GM23338 (cell line): ENCODE data around the gene MLLT6. TPM values are rescaled to one million over a fixed set of nuclear protein-coding genes. Genes with fewer than 3 reads are reported as not detected.

Experiments used
- ATAC-seq: fragments of 200-7000 bp; cut with Tn5 transposase; 3 replicates; pipeline ENCODE4 v1.9.1; 2020
- DNase-seq: peaks from one replicate; pipeline ENCODE4 v3.0.0-alpha.2; 2015; ENCODE audit warnings: low spot score
- H2AFZ ChIP-seq: fragments of 200-600 bp; sonication (generic); 2 replicates; pipeline ENCODE4 v1.8.0; 2016; ENCODE audit warnings: antibody characterized with exemption, mild to moderate bottlenecking, moderate library complexity
- H3F3A ChIP-seq: fragments of 200-600 bp; sonication (generic); replicated peaks from 2 replicates; pipeline ENCODE4 v1.8.0; 2017; ENCODE audit warnings: antibody characterized with exemption, mixed run types, low read depth
- H3K27ac ChIP-seq: fragments of 200-600 bp; sonication (generic); 2 replicates; pipeline ENCODE4 v1.6.1; 2016; ENCODE audit warnings: low read depth
- H3K27me3 ChIP-seq: fragments of 200-600 bp; sonication (generic); 2 replicates; pipeline ENCODE4 v1.8.0; 2016; ENCODE audit warnings: mild to moderate bottlenecking, mixed run types, moderate library complexity; ENCODE audit not compliant: insufficient read depth
- H3K36me3 ChIP-seq: fragments of 200-600 bp; sonication (generic); 2 replicates; pipeline ENCODE4 v1.8.0; 2016; ENCODE audit warnings: mild to moderate bottlenecking; ENCODE audit not compliant: insufficient read depth
- H3K4me1 ChIP-seq: fragments of 200-600 bp; sonication (generic); 2 replicates; pipeline ENCODE4 v1.8.0; 2016; ENCODE audit warnings: mild to moderate bottlenecking, moderate library complexity; ENCODE audit not compliant: insufficient read depth
- H3K4me2 ChIP-seq: fragments of 200-600 bp; sonication (generic); 2 replicates; pipeline ENCODE4 v1.7.1; 2017; ENCODE audit warnings: mixed run types
- H3K4me3 ChIP-seq: fragments of 200-600 bp; sonication (generic); 2 replicates; pipeline ENCODE4 v1.6.1; 2016; ENCODE audit warnings: mixed run types
- H3K79me2 ChIP-seq: fragments of 200-600 bp; sonication (generic); replicated peaks from 2 replicates; pipeline ENCODE4 v1.8.0; 2017; ENCODE audit warnings: mild to moderate bottlenecking; ENCODE audit not compliant: insufficient read depth
- H3K9me2 ChIP-seq: fragments of 200-600 bp; sonication (generic); 2 replicates; pipeline ENCODE4 v1.8.0; 2017; ENCODE audit not compliant: insufficient read depth
- H4K20me1 ChIP-seq: fragments of 200-600 bp; sonication (generic); replicated peaks from 2 replicates; pipeline ENCODE4 v1.8.0; 2017; ENCODE audit warnings: mild to moderate bottlenecking; ENCODE audit not compliant: insufficient read depth
- H3K27ac Mint-ChIP-seq: 2 replicates; pipeline ENCODE4 v1.8.0; 2020; ENCODE audit warnings: inconsistent platforms, mild to moderate bottlenecking, moderate library complexity, mixed read lengths
- H3K27me3 Mint-ChIP-seq: 3 replicates; pipeline ENCODE4 v1.8.0; 2022; ENCODE audit warnings: low read depth, mild to moderate bottlenecking, moderate library complexity, mixed read lengths, inconsistent platforms; ENCODE audit not compliant: insufficient read depth, poor library complexity
- H3K36me3 Mint-ChIP-seq: 3 replicates; pipeline ENCODE4 v1.8.0; 2021; ENCODE audit warnings: low read depth, mild to moderate bottlenecking, inconsistent platforms, moderate library complexity, mixed read lengths
- H3K4me1 Mint-ChIP-seq: 3 replicates; pipeline ENCODE4 v1.8.0; 2020; ENCODE audit warnings: mild to moderate bottlenecking, inconsistent platforms, mixed read lengths
- H3K4me3 Mint-ChIP-seq: 3 replicates; pipeline ENCODE4 v1.8.0; 2021; ENCODE audit warnings: moderate library complexity, mild to moderate bottlenecking, inconsistent platforms, mixed read lengths
- H3K9me3 Mint-ChIP-seq: 3 replicates; pipeline ENCODE4 v1.8.0; 2020; ENCODE audit warnings: moderate library complexity, mild to moderate bottlenecking, inconsistent platforms, mixed read lengths
- CREB1 ChIP-seq: fragments of 250-450 bp; sonication (Bioruptor Pico); IDR thresholded peaks from 2 replicates; pipeline ENCODE4 v1.5.0; 2020; ENCODE audit warnings: low read depth, mild to moderate bottlenecking, moderate library complexity
- EZH2 ChIP-seq: fragments of 200-600 bp; sonication (generic); IDR thresholded peaks from one replicate; pipeline ENCODE4 v1.8.0; 2017; ENCODE audit warnings: antibody characterized with exemption, mild to moderate bottlenecking, low read depth; ENCODE audit not compliant: unreplicated experiment
- EZH2phosphoT487 ChIP-seq: fragments of 200-600 bp; sonication (generic); IDR thresholded peaks from one replicate; pipeline ENCODE4 v1.8.1; 2018; ENCODE audit warnings: antibody characterized with exemption; ENCODE audit not compliant: unreplicated experiment
- JUNB ChIP-seq: IDR thresholded peaks from one replicate; pipeline ENCODE4 v1.6.1; 2016; ENCODE audit warnings: antibody characterized with exemption; ENCODE audit not compliant: unreplicated experiment
- NANOG ChIP-seq: IDR thresholded peaks from 2 replicates; pipeline ENCODE4 v1.6.1; 2016; ENCODE audit warnings: antibody characterized with exemption, borderline replicate concordance
- POLR2AphosphoS5 ChIP-seq: IDR thresholded peaks from 2 replicates; pipeline ENCODE4 v1.6.1; 2016; ENCODE audit warnings: antibody characterized with exemption, low read depth
- STAT1 ChIP-seq: IDR thresholded peaks from one replicate; pipeline ENCODE4 v1.6.1; 2016; ENCODE audit warnings: antibody characterized with exemption; ENCODE audit not compliant: unreplicated experiment
- ZNF114 ChIP-seq: fragments of 250-450 bp; sonication (Bioruptor Pico); IDR thresholded peaks from 2 replicates; pipeline ENCODE4 v1.5.0; 2020; ENCODE audit warnings: mild to moderate bottlenecking, moderate library complexity
- ZNF331 ChIP-seq: fragments of 250-450 bp; sonication (Bioruptor Pico); IDR thresholded peaks from 2 replicates; pipeline ENCODE4 v1.5.0; 2020; ENCODE audit warnings: low read depth, mild to moderate bottlenecking, moderate library complexity
- polyA plus RNA-seq: library from polyadenylated mRNA; unstranded; fragments of >200 nt; fragmentation: Nextera tagmentation; extraction: Ambion mirVana; gene quantifications from 2 replicates; pipeline ENCODE4 v1.2.1, GENCODE V29; 2016
- total RNA-seq: library from RNA; depleted of rRNA; stranded (reverse); fragments of >200 nt; shearing (Covaris generic); gene quantifications from 2 replicates; pipeline ENCODE4 v1.2.3, GENCODE V29; 2014
- TF ChIP-seq, protein P1 (sequence below): IDR thresholded peaks from 2 replicates; pipeline ENCODE4 v1.6.1; 2016; ENCODE audit warnings: antibody characterized with exemption
- TF ChIP-seq, protein P2 (sequence below), 2 experiments: fragments of 200-600 bp in 1 of 2; sonication (generic) in 1 of 2; conservative IDR thresholded peaks; 2 replicates each; pipeline versions ENCODE4 v1.5.1 to v1.6.1; 2016 to 2017; ENCODE audit warnings: antibody characterized with exemption in 2 of 2, low read depth in 2 of 2, mild to moderate bottlenecking in 2 of 2, moderate library complexity in 1 of 2
- TF ChIP-seq, protein P3 (sequence below): IDR thresholded peaks from one replicate; pipeline ENCODE4 v1.6.1; 2018; ENCODE audit warnings: antibody characterized with exemption; ENCODE audit not compliant: unreplicated experiment
- TF ChIP-seq, protein P4 (sequence below): fragments of 250-450 bp; sonication (Bioruptor Pico); IDR thresholded peaks from 2 replicates; pipeline ENCODE4 v1.5.0; 2020; ENCODE audit warnings: mild to moderate bottlenecking, moderate library complexity

Gene MLLT6
- total and polyA plus RNA-seq, 2 experiments from 2014 or later = 2.6 to 2.8 TPM

DNA sequence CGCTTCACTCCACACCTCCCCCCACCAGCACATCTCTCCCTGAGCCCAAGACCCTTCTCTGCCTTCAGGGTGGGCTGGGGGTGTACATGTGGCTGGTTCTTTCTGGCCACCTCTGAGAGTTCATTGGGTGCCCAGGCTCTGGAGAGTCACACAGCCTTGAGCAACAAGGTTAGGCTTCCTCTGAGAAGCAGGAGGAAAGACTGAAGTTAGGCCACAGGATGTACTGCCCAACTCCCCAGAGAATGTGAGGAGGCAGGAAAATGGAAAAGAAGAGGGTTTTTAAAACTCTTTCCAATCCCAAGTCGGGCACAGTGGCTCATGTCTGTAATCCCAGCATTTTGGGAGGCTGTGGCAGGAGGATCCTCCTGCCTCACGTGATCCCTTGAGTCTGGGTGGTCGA, 35.7 kb downstream of the MLLT6 start (continued):
- no peak for TF ChIP-seq STAT1
- no peak for TF ChIP-seq NANOG
- TF ChIP-seq, protein P1, sequence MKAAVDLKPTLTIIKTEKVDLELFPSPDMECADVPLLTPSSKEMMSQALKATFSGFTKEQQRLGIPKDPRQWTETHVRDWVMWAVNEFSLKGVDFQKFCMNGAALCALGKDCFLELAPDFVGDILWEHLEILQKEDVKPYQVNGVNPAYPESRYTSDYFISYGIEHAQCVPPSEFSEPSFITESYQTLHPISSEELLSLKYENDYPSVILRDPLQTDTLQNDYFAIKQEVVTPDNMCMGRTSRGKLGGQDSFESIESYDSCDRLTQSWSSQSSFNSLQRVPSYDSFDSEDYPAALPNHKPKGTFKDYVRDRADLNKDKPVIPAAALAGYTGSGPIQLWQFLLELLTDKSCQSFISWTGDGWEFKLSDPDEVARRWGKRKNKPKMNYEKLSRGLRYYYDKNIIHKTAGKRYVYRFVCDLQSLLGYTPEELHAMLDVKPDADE = no peak
- TF ChIP-seq, protein P2, sequence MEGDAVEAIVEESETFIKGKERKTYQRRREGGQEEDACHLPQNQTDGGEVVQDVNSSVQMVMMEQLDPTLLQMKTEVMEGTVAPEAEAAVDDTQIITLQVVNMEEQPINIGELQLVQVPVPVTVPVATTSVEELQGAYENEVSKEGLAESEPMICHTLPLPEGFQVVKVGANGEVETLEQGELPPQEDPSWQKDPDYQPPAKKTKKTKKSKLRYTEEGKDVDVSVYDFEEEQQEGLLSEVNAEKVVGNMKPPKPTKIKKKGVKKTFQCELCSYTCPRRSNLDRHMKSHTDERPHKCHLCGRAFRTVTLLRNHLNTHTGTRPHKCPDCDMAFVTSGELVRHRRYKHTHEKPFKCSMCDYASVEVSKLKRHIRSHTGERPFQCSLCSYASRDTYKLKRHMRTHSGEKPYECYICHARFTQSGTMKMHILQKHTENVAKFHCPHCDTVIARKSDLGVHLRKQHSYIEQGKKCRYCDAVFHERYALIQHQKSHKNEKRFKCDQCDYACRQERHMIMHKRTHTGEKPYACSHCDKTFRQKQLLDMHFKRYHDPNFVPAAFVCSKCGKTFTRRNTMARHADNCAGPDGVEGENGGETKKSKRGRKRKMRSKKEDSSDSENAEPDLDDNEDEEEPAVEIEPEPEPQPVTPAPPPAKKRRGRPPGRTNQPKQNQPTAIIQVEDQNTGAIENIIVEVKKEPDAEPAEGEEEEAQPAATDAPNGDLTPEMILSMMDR (conservative IDR thresholded peaks at IDR 0.05; ENCODE audit: low read depth in 2 of 2) = no peak
- TF ChIP-seq, protein P3, sequence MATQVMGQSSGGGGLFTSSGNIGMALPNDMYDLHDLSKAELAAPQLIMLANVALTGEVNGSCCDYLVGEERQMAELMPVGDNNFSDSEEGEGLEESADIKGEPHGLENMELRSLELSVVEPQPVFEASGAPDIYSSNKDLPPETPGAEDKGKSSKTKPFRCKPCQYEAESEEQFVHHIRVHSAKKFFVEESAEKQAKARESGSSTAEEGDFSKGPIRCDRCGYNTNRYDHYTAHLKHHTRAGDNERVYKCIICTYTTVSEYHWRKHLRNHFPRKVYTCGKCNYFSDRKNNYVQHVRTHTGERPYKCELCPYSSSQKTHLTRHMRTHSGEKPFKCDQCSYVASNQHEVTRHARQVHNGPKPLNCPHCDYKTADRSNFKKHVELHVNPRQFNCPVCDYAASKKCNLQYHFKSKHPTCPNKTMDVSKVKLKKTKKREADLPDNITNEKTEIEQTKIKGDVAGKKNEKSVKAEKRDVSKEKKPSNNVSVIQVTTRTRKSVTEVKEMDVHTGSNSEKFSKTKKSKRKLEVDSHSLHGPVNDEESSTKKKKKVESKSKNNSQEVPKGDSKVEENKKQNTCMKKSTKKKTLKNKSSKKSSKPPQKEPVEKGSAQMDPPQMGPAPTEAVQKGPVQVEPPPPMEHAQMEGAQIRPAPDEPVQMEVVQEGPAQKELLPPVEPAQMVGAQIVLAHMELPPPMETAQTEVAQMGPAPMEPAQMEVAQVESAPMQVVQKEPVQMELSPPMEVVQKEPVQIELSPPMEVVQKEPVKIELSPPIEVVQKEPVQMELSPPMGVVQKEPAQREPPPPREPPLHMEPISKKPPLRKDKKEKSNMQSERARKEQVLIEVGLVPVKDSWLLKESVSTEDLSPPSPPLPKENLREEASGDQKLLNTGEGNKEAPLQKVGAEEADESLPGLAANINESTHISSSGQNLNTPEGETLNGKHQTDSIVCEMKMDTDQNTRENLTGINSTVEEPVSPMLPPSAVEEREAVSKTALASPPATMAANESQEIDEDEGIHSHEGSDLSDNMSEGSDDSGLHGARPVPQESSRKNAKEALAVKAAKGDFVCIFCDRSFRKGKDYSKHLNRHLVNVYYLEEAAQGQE = no peak
- no peak for TF ChIP-seq EZH2
- no peak for TF ChIP-seq ZNF331
- no peak for TF ChIP-seq CREB1 (CRISPR knock-in tag)

DNA sequence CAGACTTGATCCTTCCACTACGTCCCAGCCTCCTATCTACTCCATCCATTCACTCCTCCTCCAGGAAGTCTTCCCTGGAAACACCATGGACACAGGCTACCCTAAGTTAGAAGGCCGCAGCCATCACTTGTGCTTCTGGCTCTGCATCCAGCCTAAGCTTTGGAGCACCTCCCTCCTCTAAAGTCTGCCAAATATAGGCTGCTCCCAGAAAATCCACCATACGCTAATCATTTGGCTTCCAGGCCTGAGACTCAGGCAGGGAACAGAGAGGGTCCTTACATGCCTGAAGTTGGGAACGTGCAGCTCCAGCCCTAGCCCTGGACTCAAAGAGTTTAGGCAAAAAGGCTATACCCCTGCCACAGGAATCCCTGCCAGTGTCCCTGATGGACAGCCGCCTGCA, 36.4 kb downstream of the MLLT6 start:
- H3K4me2 ChIP-seq = no peak overlapping the region
- no peaks in the 10 kb centered on the region for H3K27me3 ChIP-seq
- peaks cover 66% of the 10 kb centered on the region for H3K79me2 ChIP-seq
- peaks cover 5% of the 10 kb centered on the region for H3K36me3 ChIP-seq
- no peak overlapping the region for H3K27ac Mint-ChIP-seq
- H3K4me3 ChIP-seq = no peak overlapping the region
- no peaks in the 10 kb centered on the region; the same call in 2 of the 3 replicates for H3K9me3 Mint-ChIP-seq
- no peak for ATAC-seq
- H3K9me2 ChIP-seq = no peaks in the 10 kb centered on the region
- H3K27ac ChIP-seq = no peak overlapping the region
- 0 out of 2 replicates have a peak, but pooled peaks cover 5% of the 10 kb centered on the region for H3F3A ChIP-seq
- no peak overlapping the region for H2AFZ ChIP-seq
- H3K27me3 Mint-ChIP-seq = peaks cover 34% of the 10 kb centered on the region
- peaks cover 31% of the 10 kb centered on the region for H3K4me1 ChIP-seq
- peaks cover 57% of the 10 kb centered on the region for H3K4me1 Mint-ChIP-seq
- peaks cover 64% of the 10 kb centered on the region for H3K36me3 Mint-ChIP-seq
- DNase-seq = no peak
- H4K20me1 ChIP-seq = peaks cover 66% of the 10 kb centered on the region
- no peak overlapping the region for H3K4me3 Mint-ChIP-seq
- TF ChIP-seq ZNF114 (CRISPR knock-in tag) (no peak), NANOG (no peak), STAT1 (no peak), CREB1 (CRISPR knock-in tag) (no peak), ZNF331 (no peak), JUNB (no peak), POLR2AphosphoS5 (no peak), EZH2phosphoT487 (no peak)
- TF ChIP-seq, protein P4, sequence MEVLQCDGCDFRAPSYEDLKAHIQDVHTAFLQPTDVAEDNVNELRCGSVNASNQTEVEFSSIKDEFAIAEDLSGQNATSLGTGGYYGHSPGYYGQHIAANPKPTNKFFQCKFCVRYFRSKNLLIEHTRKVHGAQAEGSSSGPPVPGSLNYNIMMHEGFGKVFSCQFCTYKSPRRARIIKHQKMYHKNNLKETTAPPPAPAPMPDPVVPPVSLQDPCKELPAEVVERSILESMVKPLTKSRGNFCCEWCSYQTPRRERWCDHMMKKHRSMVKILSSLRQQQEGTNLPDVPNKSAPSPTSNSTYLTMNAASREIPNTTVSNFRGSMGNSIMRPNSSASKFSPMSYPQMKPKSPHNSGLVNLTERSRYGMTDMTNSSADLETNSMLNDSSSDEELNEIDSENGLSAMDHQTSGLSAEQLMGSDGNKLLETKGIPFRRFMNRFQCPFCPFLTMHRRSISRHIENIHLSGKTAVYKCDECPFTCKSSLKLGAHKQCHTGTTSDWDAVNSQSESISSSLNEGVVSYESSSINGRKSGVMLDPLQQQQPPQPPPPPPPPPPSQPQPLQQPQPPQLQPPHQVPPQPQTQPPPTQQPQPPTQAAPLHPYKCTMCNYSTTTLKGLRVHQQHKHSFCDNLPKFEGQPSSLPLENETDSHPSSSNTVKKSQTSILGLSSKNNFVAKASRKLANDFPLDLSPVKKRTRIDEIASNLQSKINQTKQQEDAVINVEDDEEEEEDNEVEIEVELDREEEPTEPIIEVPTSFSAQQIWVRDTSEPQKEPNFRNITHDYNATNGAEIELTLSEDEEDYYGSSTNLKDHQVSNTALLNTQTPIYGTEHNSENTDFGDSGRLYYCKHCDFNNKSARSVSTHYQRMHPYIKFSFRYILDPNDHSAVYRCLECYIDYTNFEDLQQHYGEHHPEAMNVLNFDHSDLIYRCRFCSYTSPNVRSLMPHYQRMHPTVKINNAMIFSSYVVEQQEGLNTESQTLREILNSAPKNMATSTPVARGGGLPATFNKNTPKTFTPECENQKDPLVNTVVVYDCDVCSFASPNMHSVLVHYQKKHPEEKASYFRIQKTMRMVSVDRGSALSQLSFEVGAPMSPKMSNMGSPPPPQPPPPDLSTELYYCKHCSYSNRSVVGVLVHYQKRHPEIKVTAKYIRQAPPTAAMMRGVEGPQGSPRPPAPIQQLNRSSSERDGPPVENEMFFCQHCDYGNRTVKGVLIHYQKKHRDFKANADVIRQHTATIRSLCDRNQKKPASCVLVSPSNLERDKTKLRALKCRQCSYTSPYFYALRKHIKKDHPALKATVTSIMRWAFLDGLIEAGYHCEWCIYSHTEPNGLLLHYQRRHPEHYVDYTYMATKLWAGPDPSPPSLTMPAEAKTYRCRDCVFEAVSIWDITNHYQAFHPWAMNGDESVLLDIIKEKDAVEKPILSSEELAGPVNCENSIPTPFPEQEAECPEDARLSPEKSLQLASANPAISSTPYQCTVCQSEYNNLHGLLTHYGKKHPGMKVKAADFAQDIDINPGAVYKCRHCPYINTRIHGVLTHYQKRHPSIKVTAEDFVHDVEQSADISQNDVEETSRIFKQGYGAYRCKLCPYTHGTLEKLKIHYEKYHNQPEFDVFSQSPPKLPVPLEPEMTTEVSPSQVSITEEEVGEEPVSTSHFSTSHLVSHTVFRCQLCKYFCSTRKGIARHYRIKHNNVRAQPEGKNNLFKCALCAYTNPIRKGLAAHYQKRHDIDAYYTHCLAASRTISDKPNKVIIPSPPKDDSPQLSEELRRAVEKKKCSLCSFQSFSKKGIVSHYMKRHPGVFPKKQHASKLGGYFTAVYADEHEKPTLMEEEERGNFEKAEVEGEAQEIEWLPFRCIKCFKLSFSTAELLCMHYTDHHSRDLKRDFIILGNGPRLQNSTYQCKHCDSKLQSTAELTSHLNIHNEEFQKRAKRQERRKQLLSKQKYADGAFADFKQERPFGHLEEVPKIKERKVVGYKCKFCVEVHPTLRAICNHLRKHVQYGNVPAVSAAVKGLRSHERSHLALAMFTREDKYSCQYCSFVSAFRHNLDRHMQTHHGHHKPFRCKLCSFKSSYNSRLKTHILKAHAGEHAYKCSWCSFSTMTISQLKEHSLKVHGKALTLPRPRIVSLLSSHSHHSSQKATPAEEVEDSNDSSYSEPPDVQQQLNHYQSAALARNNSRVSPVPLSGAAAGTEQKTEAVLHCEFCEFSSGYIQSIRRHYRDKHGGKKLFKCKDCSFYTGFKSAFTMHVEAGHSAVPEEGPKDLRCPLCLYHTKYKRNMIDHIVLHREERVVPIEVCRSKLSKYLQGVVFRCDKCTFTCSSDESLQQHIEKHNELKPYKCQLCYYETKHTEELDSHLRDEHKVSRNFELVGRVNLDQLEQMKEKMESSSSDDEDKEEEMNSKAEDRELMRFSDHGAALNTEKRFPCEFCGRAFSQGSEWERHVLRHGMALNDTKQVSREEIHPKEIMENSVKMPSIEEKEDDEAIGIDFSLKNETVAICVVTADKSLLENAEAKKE (CRISPR knock-in tag) = no peak
